Activated gamma-delta T cell treated with Interleukin-2 at 50 U/mL for 16 hours (primary cell): ENCODE measurements around the gene G6PC1.
"Not testable (repeated sequence)": the region's sequence is repeated elsewhere in the genome, so short reads cannot be mapped to it uniquely, and the experiment has no call there.

Source experiments
- DNase-seq: peaks from one replicate; pipeline ENCODE4 v3.0.0-alpha.2; 2020

G6PC1 gene

GRCh38 chr17:42904110-42904469 lies 3.5 kb downstream of the G6PC1 start:
- DNase-seq, result no peak

- DNase-seq, result no peak
Observed at GRCh38 chr17:42906772-42907446, 6.3 kb downstream of the G6PC1 start.

- DNase-seq, result no peak
Observed at GRCh38 chr17:42908872-42909700, 8.5 kb downstream of the G6PC1 start.

- DNase-seq, result no peak
Observed at GRCh38 chr17:42913522-42913921, 12.9 kb downstream of the G6PC1 start.

- no peak for DNase-seq
Observed at GRCh38 chr17:42913981-42914617, 13.5 kb downstream of the G6PC1 start.

GRCh38 chr17:42915288-42915687 lies 14.7 kb downstream of the G6PC1 start:
- DNase-seq, result not testable (repeated sequence)

DNA sequence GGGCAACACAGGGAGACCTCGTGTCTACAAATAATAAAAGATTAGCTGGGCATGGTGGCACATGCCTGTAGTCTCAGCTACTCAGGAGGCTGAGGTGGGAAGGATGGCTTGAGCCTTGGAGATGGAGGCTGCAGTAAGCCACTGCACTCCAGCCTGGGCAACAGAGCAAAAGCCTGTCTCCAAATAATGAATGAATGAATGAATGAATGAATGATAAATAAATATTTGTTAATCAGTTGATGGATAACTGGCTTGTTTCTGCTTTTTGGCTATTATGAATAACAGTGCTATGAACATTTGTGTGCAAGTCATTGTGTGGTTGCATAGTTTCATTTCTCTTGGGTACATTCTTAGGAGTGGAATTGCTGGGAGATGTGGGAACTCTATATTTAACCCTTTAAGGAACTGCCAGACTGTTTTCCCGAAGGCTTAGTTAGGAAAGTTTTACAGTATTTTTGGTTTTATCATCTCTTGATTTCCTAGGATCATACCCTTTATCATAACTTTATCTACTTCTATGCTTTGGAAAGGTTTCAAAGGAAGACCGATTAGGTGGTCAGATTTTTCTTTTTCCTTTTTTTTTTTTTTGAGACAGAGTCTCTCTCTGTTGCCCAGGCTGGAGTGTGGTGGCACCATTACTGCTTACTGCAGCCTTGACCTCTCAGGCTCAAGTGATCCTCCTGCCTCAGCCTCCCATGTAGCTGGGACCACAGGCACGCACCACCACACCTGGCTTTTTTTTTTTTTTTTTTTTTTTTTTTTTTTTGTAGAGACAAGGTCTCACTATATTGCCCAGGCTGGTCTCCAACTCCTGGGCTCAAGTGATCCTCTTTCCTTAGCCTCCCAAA lies 16.0 kb downstream of the G6PC1 start:
- DNase-seq, result not testable (repeated sequence)

DNA sequence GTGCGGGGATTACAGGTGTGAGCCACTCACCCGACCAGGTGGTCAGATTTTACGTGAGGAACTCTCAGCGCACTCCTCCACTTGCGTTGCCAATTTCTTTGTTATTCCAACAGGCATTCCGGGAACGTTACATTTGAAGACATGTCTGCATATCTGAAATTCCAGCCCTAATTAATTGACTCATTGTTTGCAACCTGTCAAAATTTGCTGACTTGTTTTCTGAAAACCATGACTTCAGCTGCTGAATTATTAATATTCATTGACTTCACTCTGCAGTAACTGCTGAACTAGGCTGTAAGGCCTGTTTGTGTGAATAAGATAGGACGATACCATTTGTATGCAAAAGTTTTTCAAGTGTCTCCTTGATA lies 16.6 kb downstream of the G6PC1 start:
- no peak for DNase-seq

DNA sequence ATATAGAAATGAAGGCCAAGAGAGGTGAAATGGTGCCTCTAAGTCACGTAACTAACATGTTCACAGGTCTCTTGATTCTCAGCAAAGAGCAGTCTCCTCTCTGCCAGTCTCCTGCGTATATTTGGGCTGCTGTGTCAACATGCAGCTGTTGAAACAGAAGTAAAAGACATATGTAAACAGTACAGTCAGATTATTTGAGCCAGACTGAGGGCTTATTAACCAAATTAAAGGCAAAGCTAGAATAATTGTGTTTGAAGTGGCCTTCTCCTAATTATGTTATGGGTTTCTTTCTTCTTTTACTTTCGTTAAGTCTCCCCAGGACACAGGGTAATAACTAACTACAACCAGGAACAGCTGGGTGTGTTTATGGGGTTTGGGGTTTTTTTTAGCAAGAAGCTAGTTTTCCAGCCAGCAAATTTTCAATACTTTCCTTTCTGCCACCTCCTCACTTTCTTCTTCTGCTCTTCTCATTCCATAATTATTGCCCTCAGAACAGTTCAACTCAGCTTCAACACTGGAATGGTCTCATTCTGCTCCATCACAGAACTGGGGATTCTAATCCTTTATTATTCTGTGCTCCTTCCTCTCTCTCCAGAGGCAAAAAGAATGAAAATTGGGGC lies 18.4 kb downstream of the G6PC1 start:
- no peak for DNase-seq

GRCh38 chr17:42919522-42920077 lies 19.0 kb downstream of the G6PC1 start:
- DNase-seq, result not testable (repeated sequence)

DNA sequence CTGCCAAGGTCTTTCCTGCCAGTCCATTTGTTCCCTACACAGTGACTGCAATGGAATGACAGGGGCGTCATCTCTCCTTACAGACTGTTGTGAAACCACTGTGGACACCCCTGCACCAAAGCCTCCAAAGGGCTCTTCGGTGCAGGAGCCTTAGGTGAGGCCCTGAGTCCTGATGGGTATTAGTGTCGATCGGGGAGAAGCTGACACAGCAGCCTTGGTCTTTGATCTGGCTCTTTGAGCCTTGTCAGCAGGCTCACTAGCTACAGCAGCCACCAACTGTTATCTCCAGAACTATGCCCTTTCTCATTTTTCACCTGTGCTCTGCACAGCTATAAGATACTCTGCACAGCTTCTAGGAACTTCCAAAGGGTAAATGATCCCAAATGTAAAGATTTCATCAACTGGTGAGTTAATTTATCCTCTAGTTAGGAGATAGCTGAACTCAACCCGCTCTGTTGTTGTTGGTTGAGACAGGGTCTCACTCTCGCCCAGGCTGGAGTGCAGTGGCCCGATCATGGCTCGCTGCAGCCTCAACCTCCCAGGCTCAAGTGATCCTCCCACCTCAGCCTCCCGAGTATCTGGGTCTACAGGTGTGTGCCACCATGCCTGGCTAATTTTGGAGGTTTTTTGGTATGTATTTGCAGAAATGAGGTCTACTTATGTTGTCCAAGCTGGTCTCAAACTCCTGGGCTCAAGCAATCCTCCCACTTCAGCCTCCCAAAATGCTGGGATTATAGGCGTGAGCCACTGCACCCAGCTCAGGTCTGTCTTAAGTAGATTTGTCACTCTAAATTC lies 19.7 kb downstream of the G6PC1 start:
- no peak for DNase-seq

DNA sequence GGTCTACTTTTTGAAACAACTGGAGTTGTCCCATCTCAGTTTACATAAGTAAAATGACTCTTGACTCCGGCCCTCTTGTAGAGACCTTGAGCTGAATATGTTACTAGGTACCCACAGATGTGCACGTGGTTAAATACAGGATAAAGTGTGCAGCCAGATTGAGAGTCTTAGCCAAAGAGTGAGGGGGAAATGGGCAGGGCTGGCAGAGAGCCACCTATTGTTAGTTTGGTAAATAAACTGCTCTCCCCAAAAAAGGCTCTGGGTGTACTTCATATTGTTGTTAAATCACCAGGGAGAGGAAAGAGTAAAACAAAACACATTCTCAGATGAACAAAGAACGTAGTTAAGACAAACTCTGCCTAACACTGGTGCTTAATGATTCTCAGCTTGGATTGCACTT lies 20.3 kb downstream of the G6PC1 start:
- no peak for DNase-seq

GRCh38 chr17:42922294-42922693 lies 21.7 kb downstream of the G6PC1 start:
- no peak for DNase-seq

DNA sequence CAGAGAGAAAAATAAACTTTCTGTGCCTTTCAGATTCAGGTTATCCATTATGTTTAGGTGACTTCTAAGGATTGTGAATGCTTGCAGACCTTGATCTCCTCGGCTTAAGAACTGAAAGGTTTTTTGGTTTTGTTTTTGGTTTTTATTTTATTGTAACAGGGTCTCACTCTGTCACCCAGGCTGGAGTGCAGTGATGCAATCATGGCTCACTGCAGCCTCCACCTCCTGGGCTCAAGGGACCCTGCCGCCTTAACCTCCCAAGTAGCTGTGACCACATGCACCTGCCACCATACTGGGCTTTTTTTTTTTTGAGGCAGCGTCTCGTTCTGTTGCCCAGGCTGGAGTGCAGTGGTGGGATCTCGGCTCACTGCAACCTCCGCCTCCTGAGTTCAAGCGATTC lies 22.9 kb downstream of the G6PC1 start:
- DNase-seq, result not testable (repeated sequence)

GRCh38 chr17:42924891-42925290 lies 24.3 kb downstream of the G6PC1 start:
- no peak for DNase-seq

DNA sequence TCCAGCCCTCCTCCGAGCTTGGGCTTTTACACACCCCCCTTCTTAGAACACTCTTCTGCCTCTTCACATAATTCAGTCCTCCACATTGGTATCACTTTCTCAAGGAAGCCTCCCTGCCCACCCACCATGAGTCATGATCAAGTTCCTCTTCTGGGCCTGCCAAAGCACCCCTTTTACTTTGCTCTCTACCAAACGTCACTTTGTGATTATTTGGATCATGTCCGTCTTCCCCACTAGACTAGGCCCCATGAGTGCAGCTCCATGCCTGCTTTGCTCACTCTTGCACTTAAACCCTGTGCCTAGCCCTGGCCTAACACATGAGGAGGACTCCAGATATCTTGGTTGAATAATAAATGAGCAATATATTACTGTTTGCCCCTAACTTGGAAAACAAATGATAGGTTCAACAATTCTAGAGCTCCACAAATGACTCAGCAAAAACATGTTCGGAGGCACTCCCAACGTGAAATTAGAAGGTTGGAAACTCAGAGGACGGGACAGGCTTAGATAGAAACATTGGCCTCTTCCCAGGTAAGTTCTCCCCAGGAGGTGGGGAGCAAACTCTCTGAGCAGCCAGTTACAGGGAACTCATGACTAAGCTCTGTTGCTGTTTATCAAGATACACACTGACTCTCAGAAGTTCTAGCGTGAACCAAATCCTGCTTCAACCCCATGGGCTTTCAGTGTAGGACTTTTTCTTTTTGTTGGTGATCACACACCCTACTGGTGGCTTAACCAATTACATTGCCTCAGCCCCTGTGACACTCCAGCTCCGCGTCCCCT lies 28.3 kb downstream of the G6PC1 start:
- DNase-seq, result no peak

DNA sequence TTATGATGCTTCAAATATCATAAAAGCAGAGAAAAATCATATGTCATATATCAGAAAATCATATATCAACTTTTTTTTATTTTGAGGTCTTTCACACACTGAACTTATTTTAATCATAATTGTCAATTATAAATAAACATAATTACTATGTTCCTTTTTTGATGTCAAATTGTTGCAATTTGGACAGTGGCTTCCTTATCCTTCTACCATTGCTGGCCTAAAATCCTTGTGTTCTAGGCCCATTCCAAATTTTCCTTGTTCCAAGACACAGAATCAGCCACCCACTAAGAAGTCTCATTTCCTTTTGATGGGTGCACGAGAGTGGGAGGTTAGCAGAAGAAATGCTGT lies 28.9 kb downstream of the G6PC1 start:
- DNase-seq, result no peak

- no peak for DNase-seq
Observed at GRCh38 chr17:42937712-42938596, 37.4 kb downstream of the G6PC1 start.

- DNase-seq, result no peak
Observed at GRCh38 chr17:42944211-42944610, 43.6 kb downstream of the G6PC1 start.

- no peak for DNase-seq
Observed at GRCh38 chr17:42946812-42947211, 46.2 kb downstream of the G6PC1 start.
